ENCODE results near the gene RAB1B. TPM values are rescaled to one million over a fixed set of nuclear protein-coding genes. Genes with fewer than 3 reads are reported as not detected.

Gene RAB1B
- total RNA-seq, 4 donors from 2014 or later: 40.6 to 146 (median 94.6) TPM

- Histone ChIP-seq H3K27me3 (peaks cover 0 to 6% of the 10 kb centered on the region in 2 donors), H3K36me3 (no peaks in the 10 kb centered on the region), H3K27ac (no peak overlapping the region), H3K4me1 (peaks cover 0 to 19% of the 10 kb centered on the region in 2 donors), H3K9me3 (no peaks in the 10 kb centered on the region), H3K4me3 (no peak overlapping the region)
- no peak for TF ChIP-seq POLR2A (IDR thresholded peaks at IDR 0.05)
- no peak for TF ChIP-seq CTCF (IDR thresholded peaks at IDR 0.05)
- DNase-seq: no peak
- intact Hi-C loops (cut with DNase I; ENCODE audit: low total_unique reads): loop anchor here (10.0 kb wide), 1 partner anchor 63 kb away; no protein-coding TSS in a partner anchor
These were observed 18.9 kb downstream of the RAB1B start for GRCh38 chr11:66287211-66287888.

- H3K36me3 ChIP-seq: no peaks in the 10 kb centered on the region
- H3K9me3 ChIP-seq: no peaks in the 10 kb centered on the region
- H3K4me1 ChIP-seq: peaks cover 0 to 19% of the 10 kb centered on the region in 2 donors
- intact Hi-C loops (cut with DNase I; ENCODE audit: low total_unique reads): loop anchor here (10.0 kb wide), 1 partner anchor 63 kb away; no protein-coding TSS in a partner anchor
- TF ChIP-seq CTCF (IDR thresholded peaks at IDR 0.05): no peak
- TF ChIP-seq POLR2A (IDR thresholded peaks at IDR 0.05): no peak
- no peak for DNase-seq
- peak overlapping the region; percentile 84 to 96 for H3K4me3 ChIP-seq
- H3K27ac ChIP-seq: peak overlapping the region; percentile 81 to 98
- peaks cover 4 to 7% of the 10 kb centered on the region in 2 donors for H3K27me3 ChIP-seq
These were observed 19.6 kb downstream of the RAB1B start for GRCh38 chr11:66287889-66288670.

GRCh38 chr11:66288671-66289547 is 20.5 kb downstream of the RAB1B start, which contains the start of gene YIF1A:
TSS of gene YIF1A (minus strand) at chr11:66289143. CDS start at chr11:66288985, 158 bp downstream.
- TF ChIP-seq CTCF (IDR thresholded peaks at IDR 0.05): peak in 1 of 4 experiments; percentile 21
- TF ChIP-seq POLR2A (IDR thresholded peaks at IDR 0.05): peak; percentile 94 to 98

GRCh38 chr11:66289548-66290329 is 21.3 kb downstream of the RAB1B start:
- DNase-seq: no peak
- TF ChIP-seq POLR2A (IDR thresholded peaks at IDR 0.05): no peak
- TF ChIP-seq CTCF (IDR thresholded peaks at IDR 0.05): peak in 1 of 4 experiments; percentile 13
- H3K27me3 ChIP-seq: peaks cover 7 to 13% of the 10 kb centered on the region in 2 donors
- H3K4me3 ChIP-seq: peak overlapping the region; percentile 84 to 96
- peak overlapping the region; percentile 86 to 98 for H3K27ac ChIP-seq
- intact Hi-C loops (cut with DNase I; ENCODE audit: low total_unique reads): loop anchor here (10.0 kb wide), 1 partner anchor 65 kb away; no protein-coding TSS in a partner anchor
- H3K4me1 ChIP-seq: peaks cover 0 to 19% of the 10 kb centered on the region in 2 donors
- H3K36me3 ChIP-seq: no peaks in the 10 kb centered on the region
- no peaks in the 10 kb centered on the region for H3K9me3 ChIP-seq

More at GRCh38 chr11:66288671-66289547, 20.5 kb downstream of the RAB1B start, which contains the start of gene YIF1A:
- peaks cover 0 to 19% of the 10 kb centered on the region in 2 donors for H3K4me1 ChIP-seq
- peak; percentile 98 to 99 for DNase-seq
- peaks cover 7 to 12% of the 10 kb centered on the region in 2 donors for H3K27me3 ChIP-seq
- peak within 1 kb of the TSS; percentile 84 to 96 for H3K4me3 ChIP-seq
- no peaks in the 10 kb centered on the region for H3K36me3 ChIP-seq
- H3K9me3 ChIP-seq: no peaks in the 10 kb centered on the region
- intact Hi-C loops (cut with DNase I; ENCODE audit: low total_unique reads): loop anchor here (10.0 kb wide), 1 partner anchor 64 kb away; no protein-coding TSS in a partner anchor
- peak within 1 kb of the TSS; percentile 86 to 98 for H3K27ac ChIP-seq

All from uterus (tissue), 4 donors.